Measurements from ENCODE around the gene TEKT2.

TEKT2 gene

GRCh38 chr1:36109041-36109679 lies 25.3 kb downstream of the TEKT2 start:
- peak; percentile 73 for DNase-seq

- no peak for DNase-seq
These were observed 27.3 kb downstream of the TEKT2 start for GRCh38 chr1:36111151-36111550.

GRCh38 chr1:36112823-36113222 lies 28.9 kb downstream of the TEKT2 start:
- no peak for DNase-seq

GRCh38 chr1:36114371-36114770 lies 30.5 kb downstream of the TEKT2 start:
- DNase-seq: no peak

- no peak for DNase-seq
These were observed 31.3 kb downstream of the TEKT2 start for GRCh38 chr1:36115200-36115669.

GRCh38 chr1:36115931-36116330 lies 32.0 kb downstream of the TEKT2 start:
- no peak for DNase-seq

GRCh38 chr1:36116901-36117300 lies 33.0 kb downstream of the TEKT2 start:
- DNase-seq: no peak

- no peak for DNase-seq
These were observed 34.7 kb downstream of the TEKT2 start for GRCh38 chr1:36118447-36119204.

- no peak for DNase-seq
These were observed 35.6 kb downstream of the TEKT2 start for GRCh38 chr1:36119456-36119855.

GRCh38 chr1:36122062-36123030 lies 38.5 kb downstream of the TEKT2 start:
- DNase-seq: no peak

- DNase-seq: no peak
These were observed 39.5 kb downstream of the TEKT2 start for GRCh38 chr1:36123356-36123755.

GRCh38 chr1:36124404-36125128 lies 40.7 kb downstream of the TEKT2 start:
- DNase-seq: no peak

GRCh38 chr1:36125129-36125991 lies 41.5 kb downstream of the TEKT2 start, which contains the start of gene COL8A2:
Gene COL8A2, minus strand, starts transcription at chr1:36125222. Its CDS starts 24,980 bp downstream, at chr1:36100242.
- DNase-seq: no peak

- DNase-seq: no peak
These were observed 42.3 kb downstream of the TEKT2 start for GRCh38 chr1:36126005-36126716.

- DNase-seq: no peak
These were observed 43.1 kb downstream of the TEKT2 start for GRCh38 chr1:36126797-36127500.

- DNase-seq: peak; percentile 79
These were observed 44.4 kb downstream of the TEKT2 start for GRCh38 chr1:36128126-36128904.

GRCh38 chr1:36128905-36129206 lies 45.0 kb downstream of the TEKT2 start:
- DNase-seq: no peak

- no peak for DNase-seq
These were observed 48.1 kb downstream of the TEKT2 start for GRCh38 chr1:36132029-36132428.

- DNase-seq: peak; percentile 88
These were observed 49.6 kb downstream of the TEKT2 start for GRCh38 chr1:36133484-36133883.
